B cell (primary cell): ENCODE data around the gene RBP3.

Experiments used
- CTCF ChIP-seq: fragments of 200-600 bp; IDR thresholded peaks from one replicate; pipeline ENCODE4 v1.8.0; 2022; ENCODE audit warnings: antibody characterized with exemption, mild to moderate bottlenecking
- EZH2 ChIP-seq: IDR thresholded peaks from 2 replicates; pipeline ENCODE4 v1.6.1; 2012; ENCODE audit warnings: borderline replicate concordance, low read depth, mild to moderate bottlenecking, moderate library complexity, low read length; ENCODE audit not compliant: insufficient read depth, poor library complexity, severe bottlenecking

- TF ChIP-seq CTCF (no peak), EZH2 (no peak)
Measured at GRCh38 chr10:47353351-47353750, 5.2 kb downstream of the RBP3 start.
